ENCODE data around the gene COL6A1.
"Not testable (repeated sequence)": the region's sequence is repeated elsewhere in the genome, so short reads cannot be mapped to it uniquely, and the experiment has no call there.

COL6A1 gene

GRCh38 chr21:45969921-45970673, 11.5 kb upstream of the COL6A1 start:
- no peak for DNase-seq (ENCODE audit: low read depth)

GRCh38 chr21:45970674-45971615, 10.6 kb upstream of the COL6A1 start:
- no peak for DNase-seq (ENCODE audit: low read depth)

GRCh38 chr21:45971616-45972352, 9.8 kb upstream of the COL6A1 start:
- DNase-seq (ENCODE audit: low read depth): peak; percentile 69

GRCh38 chr21:45972353-45972715, 9.2 kb upstream of the COL6A1 start:
- DNase-seq (ENCODE audit: low read depth): no peak

GRCh38 chr21:45972716-45973474, 8.7 kb upstream of the COL6A1 start:
- DNase-seq (ENCODE audit: low read depth): no peak

- no peak for DNase-seq (ENCODE audit: low read depth)
Measured at GRCh38 chr21:45973475-45974072, 8.0 kb upstream of the COL6A1 start.

GRCh38 chr21:45974073-45975019, 7.2 kb upstream of the COL6A1 start:
- DNase-seq (ENCODE audit: low read depth): no peak

- DNase-seq (ENCODE audit: low read depth): no peak
Measured at GRCh38 chr21:45975020-45975666, 6.4 kb upstream of the COL6A1 start.

- DNase-seq (ENCODE audit: low read depth): not testable (repeated sequence)
Measured at GRCh38 chr21:45975667-45976409, 5.7 kb upstream of the COL6A1 start.

GRCh38 chr21:45976701-45977311, 4.8 kb upstream of the COL6A1 start:
- DNase-seq (ENCODE audit: low read depth): no peak

- DNase-seq (ENCODE audit: low read depth): no peak
Measured at GRCh38 chr21:45977396-45977795, 4.2 kb upstream of the COL6A1 start.

GRCh38 chr21:45979141-45979631, 2.4 kb upstream of the COL6A1 start:
- no peak for DNase-seq (ENCODE audit: low read depth)

GRCh38 chr21:45979651-45980050, 1.9 kb upstream of the COL6A1 start:
- no peak for DNase-seq (ENCODE audit: low read depth)

GRCh38 chr21:45980271-45980670, 1.3 kb upstream of the COL6A1 start:
- no peak for DNase-seq (ENCODE audit: low read depth)

- DNase-seq (ENCODE audit: low read depth): no peak
Measured at GRCh38 chr21:45980697-45981096, 873 bp upstream of the COL6A1 start.

- no peak for DNase-seq (ENCODE audit: low read depth)
Measured at GRCh38 chr21:45982092-45982757, 655 bp downstream of the COL6A1 start.

GRCh38 chr21:45982758-45983648, 1.4 kb downstream of the COL6A1 start:
- no peak for DNase-seq (ENCODE audit: low read depth)

All from GM04503 (cell line).